HepG2 (cell line): ENCODE data around the gene SLC38A2. TPM values are rescaled to one million over a fixed set of nuclear protein-coding genes. Genes with fewer than 3 reads are reported as not detected.

Experiments
- HNRNPL ChIP-seq: fragments of 200-400 bp; formaldehyde crosslinking; IDR thresholded peaks from 2 replicates; pipeline ENCODE4 v1.6.1; 2017; ENCODE audit warnings: mild to moderate bottlenecking, low read depth, low read length
- MXD4 ChIP-seq: IDR thresholded peaks from 2 replicates; pipeline ENCODE4 v1.6.1; 2016; ENCODE audit warnings: mild to moderate bottlenecking, missing biosample characterization, missing genetic modification reagents
- PAF1 ChIP-seq: IDR thresholded peaks from 2 replicates; pipeline ENCODE4 v1.6.1; 2016; ENCODE audit warnings: missing genetic modification reagents, missing compliant biosample characterization
- RARG ChIP-seq: sonication (generic); formaldehyde crosslinking; IDR thresholded peaks from 2 replicates; pipeline ENCODE4 v1.4.0; 2020; ENCODE audit warnings: low read depth, mild to moderate bottlenecking, missing genetic modification reagents
- SMARCE1 ChIP-seq: fragments of 450-650 bp; IDR thresholded peaks from 2 replicates; pipeline ENCODE4 v1.6.1; 2017; ENCODE audit warnings: borderline replicate concordance
- SMC3 ChIP-seq: IDR thresholded peaks from 2 replicates; pipeline ENCODE4 v1.6.1; 2011; ENCODE audit warnings: low read length, improper control_type of control experiment
- SSRP1 ChIP-seq: IDR thresholded peaks from 2 replicates; pipeline ENCODE4 v1.6.1; 2016; ENCODE audit warnings: control low read depth
- TMF1 ChIP-seq: sonication (generic); formaldehyde crosslinking; IDR thresholded peaks from 2 replicates; pipeline ENCODE4 v1.8.1; 2022; ENCODE audit warnings: low read depth, missing genetic modification reagents
- ZNF143 ChIP-seq: sonication (generic); formaldehyde crosslinking; IDR thresholded peaks from 2 replicates; pipeline ENCODE4 v1.4.0; 2020; ENCODE audit warnings: missing genetic modification reagents
- ZNF264 ChIP-seq: sonication (generic); formaldehyde crosslinking; IDR thresholded peaks from 2 replicates; pipeline ENCODE4 v1.4.0; 2020; ENCODE audit warnings: missing genetic modification reagents
- ZNF3 ChIP-seq: IDR thresholded peaks from 2 replicates; pipeline ENCODE4 v1.7.0; 2017; ENCODE audit warnings: inconsistent platforms
- ZNF431 ChIP-seq: sonication (generic); formaldehyde crosslinking; IDR thresholded peaks from 2 replicates; pipeline ENCODE4 v1.9.0; 2022; ENCODE audit warnings: missing genetic modification reagents, low read depth, mild to moderate bottlenecking, borderline replicate concordance
- ZNF614 ChIP-seq: IDR thresholded peaks from 2 replicates; pipeline ENCODE4 v1.6.1; 2018; ENCODE audit warnings: missing biosample characterization, missing genetic modification reagents, inconsistent platforms, borderline replicate concordance
- ZNF761 ChIP-seq: sonication (generic); formaldehyde crosslinking; conservative IDR thresholded peaks from 2 replicates; pipeline ENCODE4 v1.4.0; 2020; ENCODE audit warnings: mild to moderate bottlenecking, missing genetic modification reagents
- ZNF773 ChIP-seq: sonication (generic); formaldehyde crosslinking; IDR thresholded peaks from 2 replicates; pipeline ENCODE4 v1.4.0; 2020; ENCODE audit warnings: missing genetic modification reagents, borderline replicate concordance
- polyA plus RNA-seq, 8 experiments: library from polyadenylated mRNA; depleted of rRNA in 3 of 8; stranded (reverse) in 7 of 8; unstranded in 1 of 8; fragments of >200 nt; fragmentation: Illumina TruSeq in 4 of 8; extraction: Trizol in 4 of 8; gene quantifications; 2 replicates each; pipeline versions ENCODE4 v1.2.1 to v1.2.3, GENCODE V29; 2011 to 2016; ENCODE audit warnings: low read depth in 4 of 8, missing spikeins in 1 of 8, mixed read lengths in 1 of 8; ENCODE audit not compliant: insufficient read depth in 1 of 8
- total RNA-seq, 5 experiments: library from RNA; depleted of rRNA; stranded (reverse); fragments of >200 nt; fragmentation: Illumina TruSeq; extraction: Trizol; gene quantifications; 2 replicates each; pipeline ENCODE4 v1.2.3, GENCODE V29; 2016; ENCODE audit warnings: low read depth in 1 of 5
- TF ChIP-seq, protein P1 (sequence below): sonication (generic); formaldehyde crosslinking; IDR thresholded peaks from 2 replicates; pipeline ENCODE4 v1.4.0; 2020; ENCODE audit warnings: missing genetic modification reagents
- TF ChIP-seq, protein P2 (sequence below): sonication (generic); formaldehyde crosslinking; IDR thresholded peaks from 2 replicates; pipeline ENCODE4 v1.4.0; 2020; ENCODE audit warnings: missing genetic modification reagents
- TF ChIP-seq, protein P3 (sequence below): sonication (generic); formaldehyde crosslinking; IDR thresholded peaks from 2 replicates; pipeline ENCODE4 v1.5.0; 2020; ENCODE audit warnings: mild to moderate bottlenecking, missing genetic modification reagents, borderline replicate concordance
- TF ChIP-seq, protein P4 (sequence below): sonication (generic); formaldehyde crosslinking; IDR thresholded peaks from 2 replicates; pipeline ENCODE4 v1.8.0; 2022; ENCODE audit warnings: missing genetic modification reagents, mild to moderate bottlenecking, inconsistent platforms, borderline replicate concordance
- TF ChIP-seq, protein P5 (sequence below): sonication (generic); formaldehyde crosslinking; IDR thresholded peaks from 2 replicates; pipeline ENCODE4 v1.5.0; 2020; ENCODE audit warnings: missing genetic modification reagents
- TF ChIP-seq, protein P6 (sequence below), 2 experiments: fragments of 450-650 bp in 1 of 2; sonication (generic) in 1 of 2; formaldehyde crosslinking; IDR thresholded peaks; 2 replicates each; pipeline versions ENCODE4 v1.5.0 to v1.8.0; 2020 to 2022; ENCODE audit warnings: mild to moderate bottlenecking in 1 of 2, missing genetic modification reagents in 1 of 2

The SLC38A2 gene
- total and polyA plus RNA-seq, 2 of the 13 experiments (the other 11 are each of a cell fraction or from before 2014, with no cell fraction given): 368 to 880 TPM

DNA sequence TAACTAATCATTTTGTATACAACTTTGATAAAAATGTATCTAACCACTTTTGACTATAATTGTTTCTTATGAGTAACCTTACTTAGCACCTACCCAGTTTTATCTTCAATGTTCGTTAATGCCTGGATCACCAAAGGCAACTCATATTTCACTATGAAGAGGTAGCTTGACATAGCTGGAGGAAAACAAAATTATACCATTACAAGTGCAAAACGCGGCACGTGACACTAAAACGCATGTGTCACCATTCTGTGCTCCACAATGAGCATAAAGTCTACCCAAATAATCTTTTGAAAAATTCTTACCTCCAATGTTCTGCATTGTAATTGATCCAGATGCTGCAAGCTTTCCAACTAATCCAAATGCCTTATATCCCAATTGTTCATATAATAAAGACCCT, 5.8 kb downstream of the SLC38A2 start (continued):
- TF ChIP-seq RARG (CRISPR knock-in tag): no peak
- no peak for TF ChIP-seq ZNF3 (CRISPR knock-in tag)
- TF ChIP-seq, protein P1, sequence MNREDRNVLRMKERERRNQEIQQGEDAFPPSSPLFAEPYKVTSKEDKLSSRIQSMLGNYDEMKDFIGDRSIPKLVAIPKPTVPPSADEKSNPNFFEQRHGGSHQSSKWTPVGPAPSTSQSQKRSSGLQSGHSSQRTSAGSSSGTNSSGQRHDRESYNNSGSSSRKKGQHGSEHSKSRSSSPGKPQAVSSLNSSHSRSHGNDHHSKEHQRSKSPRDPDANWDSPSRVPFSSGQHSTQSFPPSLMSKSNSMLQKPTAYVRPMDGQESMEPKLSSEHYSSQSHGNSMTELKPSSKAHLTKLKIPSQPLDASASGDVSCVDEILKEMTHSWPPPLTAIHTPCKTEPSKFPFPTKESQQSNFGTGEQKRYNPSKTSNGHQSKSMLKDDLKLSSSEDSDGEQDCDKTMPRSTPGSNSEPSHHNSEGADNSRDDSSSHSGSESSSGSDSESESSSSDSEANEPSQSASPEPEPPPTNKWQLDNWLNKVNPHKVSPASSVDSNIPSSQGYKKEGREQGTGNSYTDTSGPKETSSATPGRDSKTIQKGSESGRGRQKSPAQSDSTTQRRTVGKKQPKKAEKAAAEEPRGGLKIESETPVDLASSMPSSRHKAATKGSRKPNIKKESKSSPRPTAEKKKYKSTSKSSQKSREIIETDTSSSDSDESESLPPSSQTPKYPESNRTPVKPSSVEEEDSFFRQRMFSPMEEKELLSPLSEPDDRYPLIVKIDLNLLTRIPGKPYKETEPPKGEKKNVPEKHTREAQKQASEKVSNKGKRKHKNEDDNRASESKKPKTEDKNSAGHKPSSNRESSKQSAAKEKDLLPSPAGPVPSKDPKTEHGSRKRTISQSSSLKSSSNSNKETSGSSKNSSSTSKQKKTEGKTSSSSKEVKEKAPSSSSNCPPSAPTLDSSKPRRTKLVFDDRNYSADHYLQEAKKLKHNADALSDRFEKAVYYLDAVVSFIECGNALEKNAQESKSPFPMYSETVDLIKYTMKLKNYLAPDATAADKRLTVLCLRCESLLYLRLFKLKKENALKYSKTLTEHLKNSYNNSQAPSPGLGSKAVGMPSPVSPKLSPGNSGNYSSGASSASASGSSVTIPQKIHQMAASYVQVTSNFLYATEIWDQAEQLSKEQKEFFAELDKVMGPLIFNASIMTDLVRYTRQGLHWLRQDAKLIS (CRISPR knock-in tag): no peak
- TF ChIP-seq, protein P2, sequence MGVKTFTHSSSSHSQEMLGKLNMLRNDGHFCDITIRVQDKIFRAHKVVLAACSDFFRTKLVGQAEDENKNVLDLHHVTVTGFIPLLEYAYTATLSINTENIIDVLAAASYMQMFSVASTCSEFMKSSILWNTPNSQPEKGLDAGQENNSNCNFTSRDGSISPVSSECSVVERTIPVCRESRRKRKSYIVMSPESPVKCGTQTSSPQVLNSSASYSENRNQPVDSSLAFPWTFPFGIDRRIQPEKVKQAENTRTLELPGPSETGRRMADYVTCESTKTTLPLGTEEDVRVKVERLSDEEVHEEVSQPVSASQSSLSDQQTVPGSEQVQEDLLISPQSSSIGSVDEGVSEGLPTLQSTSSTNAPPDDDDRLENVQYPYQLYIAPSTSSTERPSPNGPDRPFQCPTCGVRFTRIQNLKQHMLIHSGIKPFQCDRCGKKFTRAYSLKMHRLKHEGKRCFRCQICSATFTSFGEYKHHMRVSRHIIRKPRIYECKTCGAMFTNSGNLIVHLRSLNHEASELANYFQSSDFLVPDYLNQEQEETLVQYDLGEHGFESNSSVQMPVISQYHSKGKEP (CRISPR knock-in tag): no peak
- TF ChIP-seq SMARCE1: no peak
- TF ChIP-seq TMF1 (CRISPR knock-in tag): no peak
- no peak for TF ChIP-seq ZNF761 (CRISPR knock-in tag)
- no peak for TF ChIP-seq HNRNPL
- no peak for TF ChIP-seq ZNF773 (CRISPR knock-in tag)
- TF ChIP-seq, protein P3, sequence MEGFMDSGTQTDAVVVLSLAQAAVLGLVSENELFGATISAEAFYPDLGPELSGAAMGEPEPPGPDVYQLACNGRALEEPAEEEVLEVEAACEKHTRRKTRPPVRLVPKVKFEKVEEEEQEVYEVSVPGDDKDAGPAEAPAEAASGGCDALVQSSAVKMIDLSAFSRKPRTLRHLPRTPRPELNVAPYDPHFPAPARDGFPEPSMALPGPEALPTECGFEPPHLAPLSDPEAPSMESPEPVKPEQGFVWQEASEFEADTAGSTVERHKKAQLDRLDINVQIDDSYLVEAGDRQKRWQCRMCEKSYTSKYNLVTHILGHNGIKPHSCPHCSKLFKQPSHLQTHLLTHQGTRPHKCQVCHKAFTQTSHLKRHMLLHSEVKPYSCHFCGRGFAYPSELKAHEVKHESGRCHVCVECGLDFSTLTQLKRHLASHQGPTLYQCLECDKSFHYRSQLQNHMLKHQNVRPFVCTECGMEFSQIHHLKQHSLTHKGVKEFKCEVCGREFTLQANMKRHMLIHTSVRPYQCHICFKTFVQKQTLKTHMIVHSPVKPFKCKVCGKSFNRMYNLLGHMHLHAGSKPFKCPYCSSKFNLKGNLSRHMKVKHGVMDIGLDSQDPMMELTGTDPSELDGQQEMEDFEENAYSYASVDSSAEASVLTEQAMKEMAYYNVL (CRISPR knock-in tag): no peak
- no peak for TF ChIP-seq ZNF264
- TF ChIP-seq, protein P4, sequence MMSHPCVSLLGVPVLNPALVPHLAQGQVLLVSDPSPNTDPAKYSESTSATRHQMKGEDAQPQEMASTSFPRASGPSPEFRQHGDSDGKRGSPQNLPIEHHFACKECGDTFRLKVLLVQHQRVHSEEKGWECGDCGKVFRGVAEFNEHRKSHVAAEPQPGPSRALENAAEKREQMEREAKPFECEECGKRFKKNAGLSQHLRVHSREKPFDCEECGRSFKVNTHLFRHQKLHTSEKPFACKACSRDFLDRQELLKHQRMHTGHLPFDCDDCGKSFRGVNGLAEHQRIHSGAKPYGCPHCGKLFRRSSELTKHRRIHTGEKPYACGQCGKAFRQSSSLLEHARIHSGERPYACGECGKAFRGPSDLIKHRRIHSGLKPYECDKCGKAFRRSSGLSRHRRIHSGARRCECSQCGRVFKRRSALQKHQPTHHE: no peak
- TF ChIP-seq MXD4 (CRISPR knock-in tag): no peak
- peak; percentile 91 for TF ChIP-seq PAF1 (CRISPR knock-in tag)
- TF ChIP-seq, protein P5, sequence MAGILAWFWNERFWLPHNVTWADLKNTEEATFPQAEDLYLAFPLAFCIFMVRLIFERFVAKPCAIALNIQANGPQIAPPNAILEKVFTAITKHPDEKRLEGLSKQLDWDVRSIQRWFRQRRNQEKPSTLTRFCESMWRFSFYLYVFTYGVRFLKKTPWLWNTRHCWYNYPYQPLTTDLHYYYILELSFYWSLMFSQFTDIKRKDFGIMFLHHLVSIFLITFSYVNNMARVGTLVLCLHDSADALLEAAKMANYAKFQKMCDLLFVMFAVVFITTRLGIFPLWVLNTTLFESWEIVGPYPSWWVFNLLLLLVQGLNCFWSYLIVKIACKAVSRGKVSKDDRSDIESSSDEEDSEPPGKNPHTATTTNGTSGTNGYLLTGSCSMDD: no peak
- no peak for TF ChIP-seq SMC3
- TF ChIP-seq, protein P6, sequence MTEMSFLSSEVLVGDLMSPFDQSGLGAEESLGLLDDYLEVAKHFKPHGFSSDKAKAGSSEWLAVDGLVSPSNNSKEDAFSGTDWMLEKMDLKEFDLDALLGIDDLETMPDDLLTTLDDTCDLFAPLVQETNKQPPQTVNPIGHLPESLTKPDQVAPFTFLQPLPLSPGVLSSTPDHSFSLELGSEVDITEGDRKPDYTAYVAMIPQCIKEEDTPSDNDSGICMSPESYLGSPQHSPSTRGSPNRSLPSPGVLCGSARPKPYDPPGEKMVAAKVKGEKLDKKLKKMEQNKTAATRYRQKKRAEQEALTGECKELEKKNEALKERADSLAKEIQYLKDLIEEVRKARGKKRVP (CRISPR knock-in tag; IDR thresholded peaks at IDR 0.05): no peak
- TF ChIP-seq ZNF614 (CRISPR knock-in tag): no peak
- TF ChIP-seq ZNF143 (CRISPR knock-in tag): no peak
- TF ChIP-seq ZNF431 (CRISPR knock-in tag): no peak
- peak; percentile 48; the same call in 1 of the 2 replicates for TF ChIP-seq SSRP1 (CRISPR knock-in tag)
